ENCODE measurements around the gene PICK1. TPM values are rescaled to one million over a fixed set of nuclear protein-coding genes. Genes with fewer than 3 reads are reported as not detected.
"Not testable (repeated sequence)": the region's sequence is repeated elsewhere in the genome, so short reads cannot be mapped to it uniquely, and the experiment has no call there.

PICK1 gene
- total RNA-seq, 1 experiment from 2014 or later: 7.3 TPM

DNA sequence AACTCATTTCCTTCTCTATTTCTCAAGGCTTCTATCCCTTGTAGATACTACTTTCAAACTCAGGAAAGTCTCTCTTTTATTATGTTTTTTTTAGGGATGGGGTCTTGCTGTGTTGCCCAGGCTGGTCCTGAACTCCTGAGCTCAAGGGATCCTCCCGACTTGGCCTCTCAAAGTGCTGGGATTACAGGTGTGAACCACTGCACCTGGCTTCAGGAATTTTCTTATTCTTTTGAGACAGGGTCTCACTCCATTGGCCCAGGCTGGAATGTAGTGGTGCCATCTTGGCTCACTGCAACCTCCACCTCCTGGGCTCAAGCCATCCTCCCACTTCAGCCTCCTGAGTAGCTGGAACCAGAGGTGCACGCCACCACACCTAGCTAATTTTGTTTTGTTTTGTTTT lies 22.0 kb downstream of the PICK1 start:
- H3K9me3 ChIP-seq, H3K4me3 ChIP-seq, H3K36me3 ChIP-seq, DNase-seq, H3K27me3 ChIP-seq: not testable (repeated sequence)

DNA sequence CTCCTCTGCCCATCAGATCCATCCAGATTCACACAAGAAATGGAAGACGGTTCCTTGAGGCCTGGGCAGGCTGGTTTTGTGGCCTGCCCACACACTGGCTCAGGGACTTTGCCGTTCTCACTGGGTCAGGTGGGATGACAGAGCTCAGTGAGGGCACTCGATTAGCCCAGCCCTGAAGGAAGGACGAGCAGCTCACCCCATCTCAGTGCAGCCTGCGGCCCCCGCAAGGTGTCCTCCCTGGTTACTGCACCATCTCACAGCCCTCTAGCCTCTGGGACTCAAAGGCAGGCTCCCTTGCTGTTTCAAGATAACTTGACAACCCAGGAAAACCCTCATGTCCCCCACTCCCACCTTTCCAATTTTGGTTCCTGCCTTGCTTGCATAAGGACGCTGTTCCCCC lies 22.6 kb downstream of the PICK1 start:
- H3K9me3 ChIP-seq: no peaks in the 10 kb centered on the region
- no peak overlapping the region for H3K4me3 ChIP-seq
- H3K27me3 ChIP-seq: no peaks in the 10 kb centered on the region
- no peak for DNase-seq
- H3K36me3 ChIP-seq: no peaks in the 10 kb centered on the region

DNA sequence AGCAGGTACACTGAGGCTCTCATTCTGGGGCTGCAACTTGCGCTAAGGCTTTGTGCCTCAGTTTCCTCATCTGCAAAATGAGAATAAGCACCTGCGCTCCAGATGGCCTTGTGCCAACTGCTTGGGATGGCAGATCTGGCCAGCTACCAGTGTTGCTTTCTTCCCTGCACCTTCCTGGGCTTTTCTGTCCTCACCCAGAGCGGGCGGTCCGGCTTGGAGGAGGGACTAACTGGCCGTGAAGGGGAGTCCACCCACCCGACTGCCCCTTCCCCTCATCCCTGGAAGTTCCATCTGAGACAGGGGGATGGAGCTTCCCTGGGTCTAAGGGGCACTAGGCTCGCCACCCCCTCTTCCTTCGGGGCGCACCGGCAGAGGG lies 23.3 kb downstream of the PICK1 start:
- H3K4me3 ChIP-seq: no peak overlapping the region
- H3K27me3 ChIP-seq: no peaks in the 10 kb centered on the region
- H3K9me3 ChIP-seq: no peaks in the 10 kb centered on the region
- no peak for DNase-seq
- no peaks in the 10 kb centered on the region for H3K36me3 ChIP-seq

DNA sequence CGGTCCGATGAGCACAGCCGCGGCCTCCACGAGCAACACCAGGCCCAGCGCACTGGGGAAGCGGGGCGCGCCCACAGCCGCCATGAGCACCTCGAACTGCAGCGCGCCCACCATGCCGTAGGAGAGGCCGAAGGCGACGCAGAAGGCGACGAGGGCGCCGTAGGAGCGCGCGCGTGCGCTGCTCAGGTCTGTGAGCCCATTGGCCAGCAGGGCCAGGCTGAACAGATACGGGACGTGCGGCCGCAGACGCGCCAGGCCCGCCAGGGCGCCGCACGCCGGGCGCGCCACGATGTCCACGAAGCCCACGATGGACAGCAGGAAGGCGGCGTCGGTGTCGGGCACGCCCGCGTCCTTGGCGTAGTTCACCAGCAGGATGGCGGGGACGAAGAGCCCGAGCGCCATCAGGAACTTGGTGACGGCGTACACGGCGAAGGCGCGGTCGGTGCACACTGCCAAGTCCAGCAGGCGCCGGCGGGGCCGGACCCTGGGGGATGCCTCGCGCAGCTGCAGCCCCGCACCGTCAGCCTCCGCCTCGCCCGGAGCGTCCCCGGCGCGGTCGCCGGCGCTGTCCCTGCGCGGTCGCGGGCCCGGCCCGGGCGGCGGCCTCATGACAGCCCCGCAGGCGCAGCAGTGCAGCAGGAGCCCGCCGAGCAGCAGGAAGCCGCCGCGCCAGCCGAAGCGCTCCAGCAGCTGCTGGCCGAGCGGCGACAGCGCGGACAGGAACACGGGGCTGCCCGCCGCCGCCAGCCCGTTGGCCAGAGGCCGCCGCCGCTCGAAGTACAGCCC lies 23.8 kb downstream of the PICK1 start:
- Histone ChIP-seq H3K9me3 (no peaks in the 10 kb centered on the region), H3K27me3 (no peaks in the 10 kb centered on the region), H3K4me3 (no peak overlapping the region), H3K36me3 (no peaks in the 10 kb centered on the region)
- DNase-seq: no peak

DNA sequence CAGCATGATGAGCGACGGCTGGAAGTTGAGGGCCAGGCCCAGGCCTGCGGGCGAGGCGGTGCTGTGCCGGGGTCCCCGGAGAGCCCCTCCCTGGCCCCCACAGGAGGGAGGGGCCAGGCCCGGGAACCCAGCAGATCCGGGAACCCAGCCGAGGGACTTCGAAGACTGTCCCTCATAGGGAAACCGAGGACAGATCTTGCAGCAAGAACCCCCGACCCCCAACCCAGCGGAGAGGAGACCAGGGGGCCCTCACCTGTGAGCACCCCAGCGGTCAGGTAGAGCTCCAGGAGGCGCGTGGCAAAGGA lies 24.4 kb downstream of the PICK1 start:
- Histone ChIP-seq H3K9me3 (no peaks in the 10 kb centered on the region), H3K27me3 (no peaks in the 10 kb centered on the region), H3K36me3 (no peaks in the 10 kb centered on the region), H3K4me3 (no peak overlapping the region)
- no peak for DNase-seq

DNA sequence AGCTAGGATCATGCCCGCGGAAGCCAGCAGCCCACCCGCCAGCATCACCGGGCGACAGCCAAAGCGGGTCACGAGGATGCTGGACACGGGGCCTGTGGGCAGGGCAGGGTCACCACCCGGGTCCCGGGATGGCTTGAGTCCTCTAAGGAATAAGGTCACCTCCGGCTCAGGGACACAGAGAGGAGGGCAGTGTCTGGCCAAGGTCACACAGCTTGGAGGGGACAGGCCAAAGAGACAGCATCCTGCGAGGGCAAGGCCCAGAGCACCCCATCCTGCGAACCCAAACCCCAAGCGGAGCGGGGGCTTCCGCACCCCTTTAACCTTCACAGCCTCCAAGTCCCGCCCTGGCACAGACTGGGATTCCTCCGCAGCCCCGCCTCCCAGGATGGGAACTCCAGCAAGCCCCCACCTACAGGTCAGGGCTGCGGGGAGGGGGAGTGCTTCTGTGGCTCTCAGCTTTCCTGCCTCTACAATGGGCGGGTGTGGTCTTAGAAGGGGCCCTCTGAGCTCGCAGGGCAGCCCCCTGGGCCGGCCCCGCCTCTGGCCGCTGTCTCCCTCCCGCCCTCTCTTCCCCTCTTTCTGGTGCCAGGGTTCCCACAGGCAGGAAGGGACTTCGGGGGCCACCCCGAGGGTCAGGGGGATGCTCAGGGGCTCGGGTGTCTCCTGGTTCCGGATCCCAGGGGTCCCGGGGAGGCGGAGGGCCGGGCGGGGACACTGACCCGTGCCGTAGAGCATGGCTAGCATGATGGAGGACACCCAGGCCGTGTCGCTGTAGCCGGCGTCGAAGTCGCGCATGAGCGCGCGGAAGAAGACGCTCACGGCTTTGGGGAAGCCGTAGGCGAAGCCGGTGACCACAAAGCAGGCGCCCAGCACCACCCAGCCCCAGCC lies 25.0 kb downstream of the PICK1 start:
- Histone ChIP-seq H3K4me3 (no peak overlapping the region), H3K27me3 (no peaks in the 10 kb centered on the region)
- no peak for DNase-seq

DNA sequence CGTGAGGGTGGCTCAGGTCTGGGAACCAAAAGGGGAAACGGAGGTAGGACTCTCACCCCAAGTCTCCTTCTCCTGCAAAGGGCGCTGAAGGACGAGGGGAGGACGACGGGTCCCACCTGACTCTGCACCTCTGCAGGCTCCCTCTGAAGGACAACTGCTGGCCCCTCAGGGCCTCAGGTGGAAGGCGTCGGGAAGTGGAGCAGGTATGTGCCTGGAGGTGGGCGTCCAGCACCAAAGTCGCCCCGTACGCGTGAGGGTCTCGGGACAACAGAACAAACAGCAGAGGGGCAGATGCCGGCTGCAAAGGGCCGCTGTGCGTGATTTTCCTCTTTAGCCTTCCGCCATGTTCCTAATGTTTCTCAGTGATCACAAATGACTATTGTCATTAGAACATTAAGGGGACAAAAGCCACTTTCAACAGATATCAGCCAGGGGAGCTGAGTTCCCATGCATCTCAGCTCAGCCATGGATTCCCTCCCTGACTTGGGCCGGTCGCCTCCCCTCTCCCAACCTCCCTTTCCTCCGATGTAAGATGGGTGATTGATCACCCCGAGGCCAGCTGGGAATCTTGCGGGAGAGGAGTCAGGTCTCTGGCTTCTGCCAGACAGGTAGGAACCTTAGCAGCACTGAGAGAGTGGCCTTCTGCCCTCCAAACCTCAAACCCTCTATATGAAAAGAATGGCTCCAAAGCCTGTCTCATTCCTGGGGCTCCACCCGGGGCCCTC lies 25.9 kb downstream of the PICK1 start:
- no peaks in the 10 kb centered on the region for H3K9me3 ChIP-seq
- peaks cover 4% of the 10 kb centered on the region; the same call in 1 of the 2 replicates for H3K36me3 ChIP-seq
- no peaks in the 10 kb centered on the region for H3K27me3 ChIP-seq
- no peak for DNase-seq
- no peak overlapping the region for H3K4me3 ChIP-seq

More for the DNA sequence above, 25.0 kb downstream of the PICK1 start:
- Histone ChIP-seq H3K36me3 (peaks cover 2% of the 10 kb centered on the region; the same call in 1 of the 2 replicates), H3K9me3 (no peaks in the 10 kb centered on the region)

DNA sequence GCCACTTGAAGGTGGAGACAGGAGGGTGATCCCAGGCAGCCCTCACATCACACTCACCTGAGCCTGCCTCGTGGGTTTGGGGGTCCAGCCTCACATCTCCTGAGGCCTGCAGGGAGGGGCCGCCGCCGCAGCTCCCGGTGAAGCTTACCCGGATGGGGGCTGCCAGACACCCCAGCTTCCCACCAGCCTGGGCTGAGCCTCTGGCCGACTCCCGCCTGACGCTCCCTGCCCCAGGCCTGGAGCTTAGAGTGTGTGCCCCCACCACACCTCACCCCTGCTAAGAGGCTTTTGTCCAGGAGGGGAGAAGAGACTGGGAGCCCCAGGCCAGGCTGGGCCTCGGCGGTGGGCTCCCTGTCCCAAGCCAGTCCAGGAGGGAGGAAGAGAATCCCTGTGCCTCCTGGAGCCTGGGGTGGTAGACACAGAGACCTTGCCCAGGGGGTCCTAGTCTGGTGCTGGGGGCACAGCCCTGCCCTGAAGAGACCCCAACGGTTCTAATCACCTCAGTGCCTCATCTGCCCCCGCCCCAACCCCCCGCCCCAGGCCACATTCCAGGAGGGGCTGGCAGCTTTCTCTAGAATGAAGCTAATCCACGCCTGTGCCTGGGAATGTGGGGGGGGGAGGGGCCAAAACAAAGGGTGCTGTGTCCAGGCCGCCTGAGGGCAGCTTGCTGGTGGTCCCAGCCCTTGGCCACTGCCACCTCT lies 26.9 kb downstream of the PICK1 start, which contains the start of gene SLC16A8:
Gene SLC16A8 (minus strand): TSS at position 254 of the 701 bp plus-strand sequence. CDS start 1,311 bp downstream, outside the sequence.
- no peaks in the 10 kb centered on the region for H3K27me3 ChIP-seq
- H3K9me3 ChIP-seq: no peaks in the 10 kb centered on the region
- no peak within 1 kb of the TSS for H3K4me3 ChIP-seq
- DNase-seq: no peak
- H3K36me3 ChIP-seq: peaks cover 4% of the 10 kb centered on the region; the same call in 1 of the 2 replicates

DNA sequence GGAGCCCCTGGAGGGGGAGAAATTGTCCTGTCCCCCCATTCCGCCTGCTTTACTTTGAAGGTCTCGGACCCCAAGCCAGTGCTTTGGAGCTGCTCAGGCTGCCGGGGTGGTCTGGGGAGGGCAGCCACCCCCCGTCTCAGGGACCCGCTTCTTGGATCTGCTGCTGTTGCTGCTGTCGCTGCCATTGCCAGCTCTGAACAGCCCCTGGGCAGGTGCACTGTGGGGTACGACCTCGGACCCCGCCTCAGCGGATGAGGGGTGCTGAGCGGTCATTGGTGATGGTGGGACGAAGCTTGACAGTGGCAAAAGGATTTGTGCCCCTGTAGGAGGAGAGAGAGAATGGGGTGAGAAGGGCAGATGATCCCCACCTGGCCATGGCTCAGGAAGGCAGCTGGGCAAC lies 27.9 kb downstream of the PICK1 start:
- H3K9me3 ChIP-seq: no peaks in the 10 kb centered on the region
- H3K27me3 ChIP-seq: no peaks in the 10 kb centered on the region
- H3K4me3 ChIP-seq: no peak overlapping the region
- peaks cover 4% of the 10 kb centered on the region; the same call in 1 of the 2 replicates for H3K36me3 ChIP-seq
- no peak for DNase-seq

DNA sequence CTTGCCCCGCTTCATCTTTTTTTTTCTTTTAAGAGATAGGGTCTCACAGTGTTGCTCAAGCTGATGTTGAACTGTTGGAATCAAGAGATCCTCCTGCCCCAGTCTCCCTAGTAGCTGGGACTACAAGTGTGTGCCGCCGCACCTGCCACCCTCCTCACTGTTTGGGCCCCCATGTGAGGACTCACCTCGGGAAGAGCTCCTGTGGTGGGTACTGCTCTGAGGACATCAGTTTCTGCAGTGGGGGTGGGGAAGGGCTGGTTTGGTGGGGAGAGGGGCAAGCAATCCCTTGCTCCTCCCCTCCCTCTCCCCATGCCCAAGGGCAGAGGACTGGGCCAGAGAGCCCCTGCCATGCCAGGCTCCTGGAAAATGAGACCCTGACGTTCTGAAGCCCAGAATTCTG lies 28.3 kb downstream of the PICK1 start:
- Histone ChIP-seq H3K27me3 (no peaks in the 10 kb centered on the region), H3K4me3 (no peak overlapping the region), H3K36me3 (peaks cover 4% of the 10 kb centered on the region; the same call in 1 of the 2 replicates), H3K9me3 (no peaks in the 10 kb centered on the region)
- DNase-seq: no peak

DNA sequence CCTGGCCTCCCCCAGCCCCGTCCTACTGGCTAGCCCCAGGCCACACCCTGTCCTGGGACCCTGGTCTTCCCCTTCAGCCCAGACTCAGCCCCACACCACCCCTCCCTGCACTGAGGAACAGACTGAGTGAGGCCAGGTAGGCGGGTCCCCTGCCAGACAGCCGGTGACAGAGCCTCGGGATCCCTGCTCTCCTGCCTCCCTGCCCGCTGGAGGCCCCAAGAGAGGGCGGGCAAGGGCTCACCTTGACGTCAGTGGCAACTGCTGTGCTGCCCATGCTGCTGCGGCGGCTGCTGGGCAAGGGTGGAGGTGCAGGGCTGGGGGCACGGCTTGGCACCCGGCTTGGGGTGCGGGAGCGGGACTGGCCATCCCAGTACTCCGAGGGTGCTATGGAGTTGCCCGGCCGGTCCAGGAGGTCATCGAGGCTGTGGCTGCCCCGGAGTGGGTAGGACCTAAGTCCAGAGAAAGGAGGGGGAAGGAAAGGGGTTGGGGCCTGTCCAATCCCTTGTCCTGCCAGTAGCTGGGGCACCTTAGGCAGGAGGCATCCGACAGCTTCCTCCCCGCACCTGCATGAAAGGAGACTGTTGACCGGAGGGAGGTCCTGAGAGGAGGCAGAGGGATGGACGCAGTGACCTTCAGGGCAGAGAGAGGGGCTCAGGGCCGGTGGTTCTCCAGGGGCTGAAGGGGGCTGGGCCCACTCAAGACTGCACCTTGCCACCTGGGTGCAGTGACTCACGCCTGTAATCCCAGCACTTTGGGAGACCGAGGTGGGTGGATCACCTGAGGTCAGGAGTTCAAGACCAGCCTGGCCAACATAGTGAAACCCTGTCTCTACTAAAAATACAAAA lies 29.0 kb downstream of the PICK1 start:
- H3K27me3 ChIP-seq: no peaks in the 10 kb centered on the region
- H3K36me3 ChIP-seq: peaks cover 4% of the 10 kb centered on the region; the same call in 1 of the 2 replicates
- H3K4me3 ChIP-seq: no peak overlapping the region
- H3K9me3 ChIP-seq: no peaks in the 10 kb centered on the region
- DNase-seq: no peak

DNA sequence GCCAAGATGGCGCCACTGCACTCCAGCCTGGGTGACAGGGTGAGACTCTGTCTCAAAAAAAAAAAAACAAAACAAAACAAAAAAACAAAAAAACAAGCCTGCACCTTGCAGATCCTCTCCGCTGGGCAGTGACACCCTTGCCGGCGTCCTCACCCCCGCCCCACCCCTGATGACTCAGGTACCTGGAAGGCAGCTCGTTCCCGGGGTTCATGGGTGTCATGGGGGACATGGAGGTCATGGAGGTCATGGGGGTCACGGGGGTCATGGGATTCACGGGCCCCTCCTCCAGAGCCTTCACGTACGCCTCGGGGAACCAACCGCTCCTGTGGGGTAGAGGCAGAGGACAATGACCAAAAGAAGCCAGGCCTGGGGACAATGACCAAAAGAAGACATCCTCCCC lies 29.7 kb downstream of the PICK1 start:
- peaks cover 4% of the 10 kb centered on the region; the same call in 1 of the 2 replicates for H3K36me3 ChIP-seq
- no peak for DNase-seq
- H3K4me3 ChIP-seq: no peak overlapping the region
- H3K27me3 ChIP-seq: no peaks in the 10 kb centered on the region
- no peaks in the 10 kb centered on the region for H3K9me3 ChIP-seq

DNA sequence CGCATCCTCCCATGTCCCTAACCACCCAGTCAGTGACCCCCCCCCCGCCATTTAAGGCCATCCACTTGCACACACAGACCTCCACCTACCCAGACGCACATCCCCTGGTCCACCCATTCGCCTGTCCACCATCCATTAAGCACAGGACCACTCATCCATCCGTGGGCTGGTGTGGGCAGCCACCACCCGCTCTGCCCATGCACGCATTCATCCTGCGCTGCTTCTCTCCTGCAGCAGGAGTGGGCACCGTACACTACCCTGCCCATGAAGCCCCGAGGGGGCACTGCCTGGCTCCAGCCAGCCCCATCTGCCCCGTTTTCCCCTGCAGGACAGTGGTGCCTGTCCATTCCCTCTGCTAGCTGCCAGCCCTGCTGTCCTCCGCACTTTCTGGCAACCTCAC lies 30.7 kb downstream of the PICK1 start:
- no peaks in the 10 kb centered on the region for H3K9me3 ChIP-seq
- peak overlapping the region; percentile 79 for H3K4me3 ChIP-seq
- no peak for DNase-seq
- H3K27me3 ChIP-seq: no peaks in the 10 kb centered on the region
- peaks cover 4% of the 10 kb centered on the region; the same call in 1 of the 2 replicates for H3K36me3 ChIP-seq

DNA sequence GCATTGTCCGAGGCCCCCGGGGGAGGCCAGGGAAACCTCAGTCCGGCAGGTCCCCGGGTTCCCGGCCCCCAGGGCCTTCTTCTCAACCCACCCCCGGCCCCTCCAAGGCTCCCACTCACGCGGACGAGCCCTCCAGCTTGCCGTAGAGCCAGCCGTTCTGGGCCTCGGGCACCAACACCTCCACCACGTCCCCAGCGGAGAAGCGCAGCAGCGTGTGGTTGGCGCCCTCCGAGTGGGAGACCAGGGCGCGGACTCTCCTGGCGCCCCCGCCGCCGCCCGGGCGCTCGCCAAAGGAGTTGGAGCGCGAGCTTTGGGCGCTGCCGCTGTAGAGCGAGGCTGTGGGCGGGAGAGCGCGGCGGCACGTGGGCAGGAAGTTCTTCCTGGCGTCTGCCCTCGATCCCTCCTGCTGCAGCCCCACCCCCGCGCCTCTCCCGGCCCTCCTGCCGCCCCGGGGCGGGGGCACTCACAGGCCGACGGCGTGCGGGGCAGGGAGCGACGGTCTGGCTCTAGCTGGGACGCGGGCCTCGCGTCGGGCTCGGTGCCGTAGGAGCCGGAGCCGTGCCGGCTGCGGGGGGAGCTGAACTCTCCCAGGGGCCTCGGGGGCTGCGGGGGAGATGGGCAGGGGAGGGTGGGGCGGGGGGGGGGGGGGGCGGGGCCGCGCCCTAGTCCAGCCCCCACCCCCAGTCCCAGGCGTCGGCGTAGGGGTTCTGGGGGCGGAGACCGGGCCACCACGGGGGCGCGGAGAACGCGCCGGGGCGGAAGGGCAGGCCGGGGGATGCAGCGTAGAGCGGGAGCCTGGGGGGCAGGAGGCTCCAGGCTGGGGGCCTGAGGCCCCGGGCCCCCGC lies 31.6 kb downstream of the PICK1 start:
- peaks cover 4% of the 10 kb centered on the region; the same call in 1 of the 2 replicates for H3K36me3 ChIP-seq
- peak overlapping the region; percentile 79 for H3K4me3 ChIP-seq
- DNase-seq: peak; percentile 76
- H3K9me3 ChIP-seq: no peaks in the 10 kb centered on the region
- no peaks in the 10 kb centered on the region for H3K27me3 ChIP-seq

DNA sequence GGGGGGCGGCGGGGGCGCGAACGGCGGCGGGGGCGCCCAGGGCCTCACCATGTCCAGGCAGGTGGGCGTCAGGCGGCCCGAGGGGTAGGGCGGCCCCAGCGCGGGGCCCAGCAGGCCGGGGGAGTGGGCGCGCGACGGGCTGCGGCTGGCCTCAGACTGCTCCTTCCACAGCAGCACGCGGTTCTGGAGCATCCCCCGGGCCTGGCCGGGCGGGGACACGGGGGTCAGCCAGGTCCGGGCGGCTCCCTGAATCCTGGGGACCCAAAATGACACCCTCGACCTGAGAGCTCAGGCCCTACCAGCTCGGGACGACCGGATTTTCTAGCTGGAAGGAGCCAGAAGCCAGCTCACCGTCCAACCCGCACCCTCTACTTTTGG lies 32.3 kb downstream of the PICK1 start:
- Histone ChIP-seq H3K36me3 (peaks cover 4% of the 10 kb centered on the region; the same call in 1 of the 2 replicates), H3K9me3 (no peaks in the 10 kb centered on the region), H3K27me3 (no peaks in the 10 kb centered on the region), H3K4me3 (no peak overlapping the region)
- no peak for DNase-seq
